Mesenchymal stem cell (in vitro differentiated cells and primary cell): ENCODE data around the gene ME3.
A peak's percentile ranks its signal among the peaks of the same experiment; 100 is the strongest.
"Not testable (repeated sequence)": the region's sequence is repeated elsewhere in the genome, so short reads cannot be mapped to it uniquely, and the experiment has no call there.

ENCODE experiments used
- DNase-seq: peaks from one replicate; pipeline ENCODE4 v3.0.0-alpha.2; 2013
- H2AFZ ChIP-seq: one replicate; pipeline ENCODE4 v1.6.1; 2013; ENCODE audit warnings: low read depth, mild to moderate bottlenecking, control low read depth, inconsistent platforms, low read length, moderate library complexity
- H2AK5ac ChIP-seq: 2 replicates; pipeline ENCODE4 v1.6.1; 2013; ENCODE audit warnings: low read length, moderate library complexity, mild to moderate bottlenecking, inconsistent platforms; ENCODE audit not compliant: severe bottlenecking
- H2BK120ac ChIP-seq: one replicate; pipeline ENCODE4 v1.6.1; 2013; ENCODE audit warnings: low read depth, mild to moderate bottlenecking, inconsistent platforms, low read length, moderate library complexity
- H2BK12ac ChIP-seq, 2 experiments: one replicate each; pipeline ENCODE4 v1.6.1; 2013; ENCODE audit warnings: inconsistent platforms in 2 of 2, low read length in 2 of 2, mild to moderate bottlenecking in 2 of 2, moderate library complexity in 2 of 2, control low read depth in 1 of 2
- H2BK15ac ChIP-seq: one replicate; pipeline ENCODE4 v1.6.1; 2013; ENCODE audit warnings: mild to moderate bottlenecking, low read depth, inconsistent platforms; ENCODE audit not compliant: poor library complexity, severe bottlenecking
- H2BK5ac ChIP-seq: 2 replicates; pipeline ENCODE4 v1.6.1; 2013; ENCODE audit warnings: low read depth, mild to moderate bottlenecking, low read length, control low read depth, inconsistent platforms; ENCODE audit not compliant: poor library complexity, severe bottlenecking
- H3K14ac ChIP-seq, 2 experiments: one replicate each; pipeline ENCODE4 v1.6.1; 2013; ENCODE audit warnings: inconsistent platforms in 2 of 2, low read length in 2 of 2, control low read depth in 1 of 2, mild to moderate bottlenecking in 1 of 2, moderate library complexity in 1 of 2
- H3K18ac ChIP-seq, 2 experiments: one replicate each; pipeline ENCODE4 v1.6.1; 2013; ENCODE audit warnings: inconsistent platforms in 2 of 2, low read length in 2 of 2, control low read depth in 1 of 2, low read depth in 1 of 2, mild to moderate bottlenecking in 1 of 2
- H3K23ac ChIP-seq, 2 experiments: one replicate each; pipeline ENCODE4 v1.6.1; 2013; ENCODE audit warnings: inconsistent platforms in 2 of 2, low read length in 2 of 2, mild to moderate bottlenecking in 2 of 2, moderate library complexity in 2 of 2, control low read depth in 1 of 2
- H3K27ac ChIP-seq: 2 replicates; pipeline ENCODE4 v1.5.1; 2013; ENCODE audit warnings: mild to moderate bottlenecking, moderate library complexity, low read length, control low read depth, inconsistent platforms; ENCODE audit not compliant: poor library complexity, severe bottlenecking
- H3K27me3 ChIP-seq, 2 experiments: 2 replicates each; pipeline versions ENCODE4 v1.6.1 to v1.7.0; 2013; ENCODE audit warnings: low read length in 2 of 2, mild to moderate bottlenecking in 2 of 2, moderate library complexity in 2 of 2, control low read depth in 1 of 2, inconsistent platforms in 1 of 2; ENCODE audit not compliant: control insufficient read depth in 1 of 2, insufficient read depth in 1 of 2
- H3K36me3 ChIP-seq, 2 experiments: 2 replicates each; pipeline versions ENCODE4 v1.6.1 to v1.7.0; 2013; ENCODE audit warnings: low read length in 2 of 2, control low read depth in 1 of 2, inconsistent platforms in 1 of 2, low read depth in 1 of 2, mild to moderate bottlenecking in 1 of 2; ENCODE audit not compliant: insufficient read depth in 2 of 2, control insufficient read depth in 1 of 2
- H3K4ac ChIP-seq, 2 experiments: one replicate each; pipeline ENCODE4 v1.6.1; 2013; ENCODE audit warnings: inconsistent platforms in 2 of 2, low read length in 2 of 2, mild to moderate bottlenecking in 2 of 2, moderate library complexity in 2 of 2, control low read depth in 1 of 2, low read depth in 1 of 2
- H3K4me1 ChIP-seq: 2 replicates; pipeline ENCODE4 v1.6.1; 2013; ENCODE audit warnings: low read depth, low read length, control low read depth; ENCODE audit not compliant: control insufficient read depth, insufficient read depth
- H3K4me2 ChIP-seq: 2 replicates; pipeline ENCODE4 v1.6.1; 2013; ENCODE audit warnings: low read length, mild to moderate bottlenecking, inconsistent platforms; ENCODE audit not compliant: poor library complexity, severe bottlenecking
- H3K4me3 ChIP-seq, 2 experiments: 2 replicates each; pipeline versions ENCODE4 v1.5.1 to v1.7.0; 2013; ENCODE audit warnings: low read length in 2 of 2, mild to moderate bottlenecking in 2 of 2, control low read depth in 1 of 2, low read depth in 1 of 2; ENCODE audit not compliant: insufficient read depth in 1 of 2
- H3K79me1 ChIP-seq: replicated peaks from 2 replicates; pipeline ENCODE4 v1.6.1; 2013; ENCODE audit warnings: mild to moderate bottlenecking, control low read depth, low read length, inconsistent platforms; ENCODE audit not compliant: poor library complexity, severe bottlenecking
- H3K9ac ChIP-seq: 2 replicates; pipeline ENCODE4 v1.7.0; 2013; ENCODE audit warnings: mild to moderate bottlenecking, low read length, moderate library complexity
- H3K9me3 ChIP-seq: 2 replicates; pipeline ENCODE4 v1.7.0; 2013; ENCODE audit warnings: mild to moderate bottlenecking, low read length; ENCODE audit not compliant: control insufficient read depth
- H4K8ac ChIP-seq: one replicate; pipeline ENCODE4 v1.6.1; 2013; ENCODE audit warnings: inconsistent platforms, mild to moderate bottlenecking, low read length, moderate library complexity
- H4K91ac ChIP-seq: one replicate; pipeline ENCODE4 v1.6.1; 2013; ENCODE audit warnings: mild to moderate bottlenecking, low read length, inconsistent platforms
- WGBS: methylation state at CpG from one replicate; pipeline ENCODE4 v1.1.7; 2013; ENCODE audit warnings: mixed read lengths; 5-methylcytosine and 5-hydroxymethylcytosine counted together

The ME3 gene

DNA sequence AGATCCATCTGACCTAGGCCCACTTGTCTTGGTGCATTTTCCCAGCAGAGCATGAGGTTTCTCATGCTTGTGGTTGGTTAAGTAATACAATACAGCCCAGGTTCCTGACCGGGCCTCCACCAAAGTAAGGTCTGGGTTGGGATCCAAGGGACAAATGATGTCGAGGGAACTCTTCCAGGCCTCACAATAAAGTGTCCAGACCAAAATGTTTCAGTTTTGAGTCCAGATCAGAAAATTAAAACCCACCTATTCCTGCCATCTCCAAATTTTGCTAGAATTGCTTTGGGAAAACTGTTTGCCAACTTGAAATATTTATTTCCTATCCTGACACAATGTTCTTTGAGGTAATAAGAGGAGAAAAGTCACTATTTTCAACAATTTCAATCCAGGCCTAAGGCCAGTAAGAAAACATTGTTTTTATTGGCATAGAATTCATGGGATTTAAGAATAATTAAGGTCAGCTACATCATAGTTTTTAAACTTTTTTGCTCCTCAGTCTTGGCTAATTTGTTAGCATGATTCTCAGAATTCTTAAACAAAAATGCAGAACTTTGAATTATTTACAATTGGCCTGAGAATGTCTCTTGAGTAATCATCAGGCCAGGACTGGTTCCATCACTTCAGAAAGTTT, 51.4 kb downstream of the ME3 start:
- Histone ChIP-seq H3K9ac (peak overlapping the region; percentile 67), H3K27ac (no peak overlapping the region), H2BK12ac (peak overlapping the region in 1 of 2 experiments; percentile 42), H2AK5ac (no peak overlapping the region), H3K23ac (no peak overlapping the region), H3K4ac (no peak overlapping the region), H3K14ac (no peak overlapping the region), H4K8ac (peak overlapping the region; percentile 14), H3K4me2 (no peak overlapping the region), H2AFZ (no peak overlapping the region), H3K4me1 (peaks cover 7% of the 10 kb centered on the region), H2BK5ac (no peak overlapping the region), H3K18ac (no peak overlapping the region), H2BK15ac (no peak overlapping the region), H3K9me3 (no peaks in the 10 kb centered on the region), H3K79me1 (peaks cover 1% of the 10 kb centered on the region), H3K4me3 (no peak overlapping the region), H3K27me3 (no peaks in the 10 kb centered on the region), H2BK120ac (no peak overlapping the region), H3K36me3 (no peaks in the 10 kb centered on the region), H4K91ac (no peak overlapping the region)
- peak; percentile 60 for DNase-seq
- WGBS, result 100% methylated on average over 2 of the region's 2 CpGs

DNA sequence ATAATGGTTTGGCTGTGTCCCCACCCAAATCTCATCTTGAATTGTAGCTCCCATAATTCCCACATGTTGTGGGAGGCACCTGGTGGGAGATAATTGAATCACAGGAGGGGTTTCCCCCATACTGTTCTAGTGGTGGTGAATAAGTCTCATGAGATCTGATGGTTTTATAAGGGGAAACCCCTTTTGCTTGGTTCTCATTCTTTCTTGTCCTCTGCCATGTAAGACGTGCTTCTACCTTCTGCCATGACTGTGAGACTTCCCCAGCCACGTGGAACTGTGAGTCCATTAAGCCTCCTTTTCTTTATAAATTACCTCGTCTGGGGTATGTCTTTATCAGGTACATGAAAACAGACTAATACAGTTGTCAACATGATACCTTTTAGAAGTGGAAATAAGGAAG, 53.0 kb downstream of the ME3 start:
- H2BK15ac ChIP-seq, H3K23ac ChIP-seq, H3K36me3 ChIP-seq, H3K4me1 ChIP-seq, H2AFZ ChIP-seq, H2BK5ac ChIP-seq, H4K8ac ChIP-seq, H3K27me3 ChIP-seq, H3K14ac ChIP-seq, DNase-seq, H3K9ac ChIP-seq, H3K79me1 ChIP-seq, H2AK5ac ChIP-seq, H2BK12ac ChIP-seq, H3K18ac ChIP-seq, H2BK120ac ChIP-seq, H4K91ac ChIP-seq, H3K9me3 ChIP-seq, H3K4me2 ChIP-seq, H3K4me3 ChIP-seq, H3K27ac ChIP-seq: not testable (repeated sequence)
- WGBS, result 92% methylated on average over 2 of the region's 3 CpGs
- peak overlapping the region in 1 of 2 experiments; percentile 13 for H3K4ac ChIP-seq

DNA sequence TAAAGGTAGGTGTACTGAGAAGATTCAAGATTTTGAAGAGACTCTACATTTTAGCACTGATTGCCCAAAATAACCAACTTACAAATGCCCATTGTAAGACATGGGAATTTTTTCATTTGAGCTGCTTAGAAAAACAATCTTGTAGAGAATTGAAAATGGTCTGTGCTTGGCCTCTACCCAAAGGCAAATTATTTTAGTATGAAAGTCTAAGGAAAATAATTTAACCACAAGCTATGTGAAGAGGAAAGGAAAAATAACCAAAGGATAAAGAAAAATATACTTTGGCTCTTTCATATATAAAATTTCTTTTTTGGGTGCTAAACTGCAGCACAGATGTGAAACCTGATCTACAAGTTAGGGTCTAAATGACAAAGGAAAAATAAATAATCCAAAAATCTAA, 54.9 kb downstream of the ME3 start:
- Histone ChIP-seq H4K8ac (no peak overlapping the region), H2BK5ac (no peak overlapping the region)

DNA sequence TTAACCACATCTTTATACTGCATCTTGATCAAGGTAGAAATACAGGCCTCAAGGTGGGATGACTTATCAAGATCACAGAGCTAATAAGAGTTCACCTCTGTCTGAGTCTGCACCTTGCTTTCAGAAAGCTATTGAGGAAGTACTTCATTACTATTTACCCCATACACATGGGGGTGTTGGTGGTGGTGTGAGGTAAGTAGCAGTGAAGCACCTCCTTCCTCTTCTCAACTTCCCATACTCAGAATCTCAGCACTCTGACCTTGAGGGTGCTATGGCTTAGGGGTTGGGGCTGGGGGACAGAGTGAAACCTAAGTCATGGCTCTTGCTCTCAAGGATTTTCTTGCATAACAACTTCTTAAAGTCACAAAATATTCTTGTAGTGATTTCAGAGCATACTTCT, 56.9 kb downstream of the ME3 start:
- Histone ChIP-seq H2AFZ (no peak overlapping the region), H2AK5ac (peak overlapping the region; percentile 13), H2BK15ac (no peak overlapping the region), H2BK12ac (no peak overlapping the region), H3K27ac (no peak overlapping the region), H3K79me1 (peaks cover 6% of the 10 kb centered on the region), H4K91ac (peak overlapping the region; percentile 50), H3K4ac (no peak overlapping the region), H3K4me1 (peaks cover 6% of the 10 kb centered on the region), H3K9ac (no peak overlapping the region), H2BK5ac (no peak overlapping the region), H4K8ac (no peak overlapping the region), H3K9me3 (peaks cover 6% of the 10 kb centered on the region), H3K18ac (no peak overlapping the region), H3K14ac (no peak overlapping the region), H3K23ac (no peak overlapping the region), H3K36me3 (no peaks in the 10 kb centered on the region), H2BK120ac (no peak overlapping the region), H3K4me3 (no peak overlapping the region), H3K27me3 (no peaks in the 10 kb centered on the region), H3K4me2 (no peak overlapping the region)
- no peak for DNase-seq

More for the DNA sequence above, 54.9 kb downstream of the ME3 start:
- Histone ChIP-seq H3K9me3 (peaks cover 6% of the 10 kb centered on the region), H2BK15ac (no peak overlapping the region), H2AFZ (no peak overlapping the region), H3K23ac (no peak overlapping the region), H3K9ac (no peak overlapping the region), H2BK120ac (no peak overlapping the region), H3K14ac (no peak overlapping the region), H3K4me3 (no peak overlapping the region), H2BK12ac (no peak overlapping the region), H3K36me3 (no peaks in the 10 kb centered on the region), H3K4ac (no peak overlapping the region), H3K18ac (no peak overlapping the region), H3K79me1 (peaks cover 6% of the 10 kb centered on the region), H3K27me3 (no peaks in the 10 kb centered on the region), H2AK5ac (no peak overlapping the region), H4K91ac (no peak overlapping the region), H3K4me1 (peaks cover 3% of the 10 kb centered on the region), H3K4me2 (no peak overlapping the region), H3K27ac (no peak overlapping the region)
- no peak for DNase-seq
